ENCODE data around the gene ARL2.
"Not testable (repeated sequence)": the region's sequence is repeated elsewhere in the genome, so short reads cannot be mapped to it uniquely, and the experiment has no call there.

Gene ARL2

GRCh38 chr11:65013888-65014725 lies at the start of gene ARL2:
Gene ARL2 (plus strand): TSS chr11:65014160. CDS start chr11:65014208, 48 bp downstream.
- in situ Hi-C loops (cut with HindIII; ENCODE audit: low sequenced_read_pairs) = no loop called here

- in situ Hi-C loops (cut with HindIII; ENCODE audit: low sequenced_read_pairs) = no loop called here
These were observed 46.6 kb upstream of the ARL2 start for GRCh38 chr11:64967375-64967774.

GRCh38 chr11:64969209-64969608 lies 44.8 kb upstream of the ARL2 start:
- in situ Hi-C loops (cut with HindIII; ENCODE audit: low sequenced_read_pairs) = no loop called here

- in situ Hi-C loops (cut with HindIII; ENCODE audit: low sequenced_read_pairs) = no loop called here
These were observed 43.2 kb upstream of the ARL2 start for GRCh38 chr11:64970731-64971151.

GRCh38 chr11:64971421-64972233 lies 42.3 kb upstream of the ARL2 start, which contains the start of gene MAJIN:
Gene MAJIN (minus strand): TSS chr11:64972108. CDS start chr11:64959405, 12,703 bp downstream.
- in situ Hi-C loops (cut with HindIII; ENCODE audit: low sequenced_read_pairs) = no loop called here

- in situ Hi-C loops (cut with HindIII; ENCODE audit: low sequenced_read_pairs) = no loop called here
These were observed 39.8 kb upstream of the ARL2 start for GRCh38 chr11:64974124-64974523.

GRCh38 chr11:64976651-64977050 lies 37.3 kb upstream of the ARL2 start:
- in situ Hi-C loops (cut with HindIII; ENCODE audit: low sequenced_read_pairs) = no loop called here

GRCh38 chr11:64983339-64983738 lies 30.6 kb upstream of the ARL2 start:
- in situ Hi-C loops (cut with HindIII; ENCODE audit: low sequenced_read_pairs) = not testable (repeated sequence)

GRCh38 chr11:64987998-64988854 lies 25.7 kb upstream of the ARL2 start:
- in situ Hi-C loops (cut with HindIII; ENCODE audit: low sequenced_read_pairs) = no loop called here

GRCh38 chr11:64989416-64989815 lies 24.5 kb upstream of the ARL2 start:
- in situ Hi-C loops (cut with HindIII; ENCODE audit: low sequenced_read_pairs) = no loop called here

GRCh38 chr11:64990222-64990923 lies 23.6 kb upstream of the ARL2 start:
- in situ Hi-C loops (cut with HindIII; ENCODE audit: low sequenced_read_pairs) = no loop called here

- in situ Hi-C loops (cut with HindIII; ENCODE audit: low sequenced_read_pairs) = no loop called here
These were observed 19.6 kb upstream of the ARL2 start for GRCh38 chr11:64994318-64994717.

GRCh38 chr11:64996327-64996709 lies 17.6 kb upstream of the ARL2 start:
- in situ Hi-C loops (cut with HindIII; ENCODE audit: low sequenced_read_pairs) = no loop called here

- in situ Hi-C loops (cut with HindIII; ENCODE audit: low sequenced_read_pairs) = no loop called here
These were observed 17.1 kb upstream of the ARL2 start, which contains the start of gene BATF2 for GRCh38 chr11:64996710-64997380. Gene BATF2 (minus strand): TSS chr11:64996971. CDS start chr11:64996914, 57 bp downstream.

- in situ Hi-C loops (cut with HindIII; ENCODE audit: low sequenced_read_pairs) = no loop called here
These were observed 15.8 kb upstream of the ARL2 start for GRCh38 chr11:64998141-64998540.

- in situ Hi-C loops (cut with HindIII; ENCODE audit: low sequenced_read_pairs) = no loop called here
These were observed 15.1 kb upstream of the ARL2 start for GRCh38 chr11:64998690-64999431.

- in situ Hi-C loops (cut with HindIII; ENCODE audit: low sequenced_read_pairs) = no loop called here
These were observed 14.5 kb upstream of the ARL2 start for GRCh38 chr11:64999478-64999877.

GRCh38 chr11:65002706-65003105 lies 11.3 kb upstream of the ARL2 start:
- in situ Hi-C loops (cut with HindIII; ENCODE audit: low sequenced_read_pairs) = no loop called here

GRCh38 chr11:65003282-65003681 lies 10.7 kb upstream of the ARL2 start:
- in situ Hi-C loops (cut with HindIII; ENCODE audit: low sequenced_read_pairs) = no loop called here
